Upper lobe of left lung (tissue), 6 donors: ENCODE data around the gene NRSN1. TPM values are rescaled to one million over a fixed set of nuclear protein-coding genes. Genes with fewer than 3 reads are reported as not detected.

ENCODE experiments used
- ATAC-seq, 2 donors: fragments of 200-7000 bp; cut with Tn5 transposase; one replicate each; pipeline ENCODE4 v1.9.1; 2022; ENCODE audit warnings: mild to moderate bottlenecking in 2 of 2, moderate library complexity in 2 of 2; ENCODE audit not compliant: low FRiP score in 2 of 2
- DNase-seq, 2 donors: peaks; one replicate each; pipeline ENCODE4 v3.0.0-alpha.2; 2019 to 2020
- H3K27ac ChIP-seq, 4 donors: fragments of 200-600 bp; sonication (generic); one replicate each; pipeline ENCODE4 v1.5.1; 2016 to 2019
- H3K27me3 ChIP-seq, 4 donors: fragments of 200-600 bp; sonication (generic); one replicate each; pipeline ENCODE4 v1.5.1; 2017 to 2019
- H3K36me3 ChIP-seq, 4 donors: fragments of 200-600 bp; sonication (generic); one replicate each; pipeline ENCODE4 v1.5.1; 2016 to 2019
- H3K4me1 ChIP-seq, 4 donors: fragments of 200-600 bp; sonication (generic); one replicate each; pipeline ENCODE4 v1.5.1; 2018 to 2019
- H3K4me3 ChIP-seq, 4 donors: fragments of 200-600 bp; sonication (generic); one replicate each; pipeline ENCODE4 v1.5.1; 2017 to 2019; ENCODE audit warnings: mild to moderate bottlenecking in 2 of 4, moderate library complexity in 1 of 4
- H3K9me3 ChIP-seq, 4 donors: fragments of 200-600 bp; sonication (generic); one replicate each; pipeline ENCODE4 v1.5.1; 2018 to 2019
- EP300 ChIP-seq, 4 donors: sonication (generic); formaldehyde crosslinking; IDR thresholded peaks; one replicate each; pipeline ENCODE4 v1.5.1; 2017; ENCODE audit warnings: antibody characterized with exemption in 4 of 4, control low read depth in 2 of 4
- POLR2A ChIP-seq, 4 donors: fragments of 450-650 bp; IDR thresholded peaks; one replicate each; pipeline ENCODE4 v1.5.1; 2016 to 2017; ENCODE audit warnings: antibody characterized with exemption in 4 of 4, mild to moderate bottlenecking in 2 of 4
- POLR2AphosphoS5 ChIP-seq, 2 donors: sonication (generic); formaldehyde crosslinking; IDR thresholded peaks; one replicate each; pipeline ENCODE4 v1.5.1; 2017; ENCODE audit warnings: antibody characterized with exemption in 2 of 2
- WGBS, 2 donors: methylation state at CpG; one replicate each; pipeline ENCODE4 v1.1.5; 2017 to 2018; 5-methylcytosine and 5-hydroxymethylcytosine counted together
- total RNA-seq, 6 donors: library from RNA; depleted of rRNA in 4 of 6; stranded (reverse); fragments of >200 nt in 4 of 6; gene quantifications; one replicate each; pipeline versions ENCODE4 v1.1.0 to v1.2.1, GENCODE V29; 2016 to 2021
- TF ChIP-seq, protein P1 (sequence below), 6 experiments: fragments of 450-650 bp in 4 of 6; fragments of 200-600 bp in 2 of 6; sonication (generic) in 2 of 6; IDR thresholded peaks; one replicate each; pipeline ENCODE4 v1.5.1; 2016 to 2019; ENCODE audit warnings: antibody characterized with exemption in 6 of 6
- donor health status: DM: no; HTN: no; CAD: no; lungs with moderate emphysema.
- donor health status: DM: no; HTN: yes; CAD: no; lungs with severe emphysema.

The NRSN1 gene, protein sequence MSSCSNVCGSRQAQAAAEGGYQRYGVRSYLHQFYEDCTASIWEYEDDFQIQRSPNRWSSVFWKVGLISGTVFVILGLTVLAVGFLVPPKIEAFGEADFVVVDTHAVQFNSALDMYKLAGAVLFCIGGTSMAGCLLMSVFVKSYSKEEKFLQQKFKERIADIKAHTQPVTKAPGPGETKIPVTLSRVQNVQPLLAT
- total RNA-seq: not detected

DNA sequence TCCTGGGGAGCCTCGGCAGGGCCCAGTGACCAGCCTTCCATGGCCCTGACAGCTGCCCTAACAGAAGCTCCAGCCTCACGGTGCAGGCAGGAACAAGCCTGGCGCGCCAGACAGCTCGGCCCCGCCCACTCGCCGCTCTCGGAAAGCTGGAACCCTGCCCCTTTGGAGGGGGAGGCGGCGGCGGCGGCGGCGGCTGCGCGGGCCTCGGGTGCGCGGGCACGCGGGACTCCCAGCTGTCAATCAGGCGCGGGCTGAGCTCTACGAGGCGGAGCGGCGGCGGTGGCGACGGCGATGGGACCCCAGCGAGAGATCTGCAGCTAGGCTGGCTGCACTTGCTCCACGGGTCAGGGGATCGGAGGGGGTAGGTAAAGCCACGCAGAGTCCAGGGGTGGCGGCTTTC, at the start of gene NRSN1:
NRSN1 (plus strand) TSS at position 236 of the 400 bp plus-strand sequence. CDS start 8,113 bp downstream, outside the sequence.
- no peak within 1 kb of the TSS for H3K4me3 ChIP-seq
- 2 to 4% methylated on average over 16 to 24 of the region's 37 CpGs for WGBS, 2 donors
- no peak for ATAC-seq

DNA sequence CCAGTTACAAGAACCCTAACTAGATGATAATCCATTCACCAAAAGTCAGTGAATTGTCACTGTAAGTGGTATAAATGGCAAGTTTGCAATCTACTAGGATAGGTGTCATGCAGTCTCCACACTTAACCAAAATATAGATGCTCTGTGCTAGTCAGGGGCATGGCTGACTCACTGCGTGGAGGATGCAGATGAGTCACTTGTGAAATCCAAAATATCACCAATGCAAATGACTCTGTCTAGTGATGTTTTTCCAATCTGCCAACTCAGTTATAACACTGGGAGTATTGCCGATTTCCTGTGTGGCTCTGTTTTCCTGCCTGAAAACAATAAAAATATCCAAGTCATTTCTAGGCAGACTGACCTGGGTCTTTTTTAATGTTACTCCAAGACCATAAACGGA, 47.8 kb upstream of the NRSN1 start:
- Histone ChIP-seq H3K4me1 (no peaks in the 10 kb centered on the region), H3K4me3 (no peak overlapping the region), H3K27ac (no peak overlapping the region), H3K36me3 (no peaks in the 10 kb centered on the region), H3K9me3 (peaks cover 0 to 6% (median 0%) of the 10 kb centered on the region in 4 donors), H3K27me3 (no peaks in the 10 kb centered on the region)
- WGBS, 2 donors: 85 to 92% methylated on average over 3 of the region's 3 CpGs
- ATAC-seq (no peak), DNase-seq (no peak)
- TF ChIP-seq, protein P1, sequence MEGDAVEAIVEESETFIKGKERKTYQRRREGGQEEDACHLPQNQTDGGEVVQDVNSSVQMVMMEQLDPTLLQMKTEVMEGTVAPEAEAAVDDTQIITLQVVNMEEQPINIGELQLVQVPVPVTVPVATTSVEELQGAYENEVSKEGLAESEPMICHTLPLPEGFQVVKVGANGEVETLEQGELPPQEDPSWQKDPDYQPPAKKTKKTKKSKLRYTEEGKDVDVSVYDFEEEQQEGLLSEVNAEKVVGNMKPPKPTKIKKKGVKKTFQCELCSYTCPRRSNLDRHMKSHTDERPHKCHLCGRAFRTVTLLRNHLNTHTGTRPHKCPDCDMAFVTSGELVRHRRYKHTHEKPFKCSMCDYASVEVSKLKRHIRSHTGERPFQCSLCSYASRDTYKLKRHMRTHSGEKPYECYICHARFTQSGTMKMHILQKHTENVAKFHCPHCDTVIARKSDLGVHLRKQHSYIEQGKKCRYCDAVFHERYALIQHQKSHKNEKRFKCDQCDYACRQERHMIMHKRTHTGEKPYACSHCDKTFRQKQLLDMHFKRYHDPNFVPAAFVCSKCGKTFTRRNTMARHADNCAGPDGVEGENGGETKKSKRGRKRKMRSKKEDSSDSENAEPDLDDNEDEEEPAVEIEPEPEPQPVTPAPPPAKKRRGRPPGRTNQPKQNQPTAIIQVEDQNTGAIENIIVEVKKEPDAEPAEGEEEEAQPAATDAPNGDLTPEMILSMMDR (IDR thresholded peaks at IDR 0.05): no peak
- no peak for TF ChIP-seq POLR2AphosphoS5 (IDR thresholded peaks at IDR 0.05)
- TF ChIP-seq POLR2A (IDR thresholded peaks at IDR 0.05): no peak
- TF ChIP-seq EP300 (IDR thresholded peaks at IDR 0.05): no peak

More for the DNA sequence above, at the start of gene NRSN1:
- TF ChIP-seq EP300 (IDR thresholded peaks at IDR 0.05): no peak
- no peak for TF ChIP-seq POLR2A (IDR thresholded peaks at IDR 0.05)
- TF ChIP-seq, protein P1 (IDR thresholded peaks at IDR 0.05): no peak
- no peak for TF ChIP-seq POLR2AphosphoS5 (IDR thresholded peaks at IDR 0.05)
- Histone ChIP-seq H3K27me3 (peaks cover 0 to 5% (median 0%) of the 10 kb centered on the region in 4 donors), H3K9me3 (no peaks in the 10 kb centered on the region), H3K27ac (no peak within 1 kb of the TSS), H3K36me3 (no peaks in the 10 kb centered on the region), H3K4me1 (peaks cover 0 to 7% (median 0%) of the 10 kb centered on the region in 4 donors)
- DNase-seq: peak in 1 of 2 donors; percentile 69

DNA sequence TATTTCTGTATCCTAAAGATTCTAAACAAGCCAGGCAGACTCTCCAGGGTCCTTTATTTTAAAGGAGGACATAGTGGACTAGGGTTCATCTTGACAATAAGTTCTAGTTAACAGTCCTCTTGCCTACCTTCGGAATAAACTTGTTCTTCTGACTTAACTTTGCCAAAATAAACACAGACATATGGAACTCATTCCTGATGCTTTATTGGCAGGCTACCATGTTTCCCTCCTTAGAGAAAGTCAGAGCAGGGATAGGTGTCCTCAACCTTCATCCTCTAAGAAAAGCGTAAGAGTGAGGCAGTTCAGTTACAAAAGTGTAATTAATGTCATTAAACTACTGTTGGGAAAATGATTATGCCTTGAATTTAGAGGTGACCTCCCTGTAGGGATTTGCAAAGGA, 46.9 kb upstream of the NRSN1 start:
- TF ChIP-seq, protein P1 (IDR thresholded peaks at IDR 0.05): no peak
- no peak for TF ChIP-seq EP300 (IDR thresholded peaks at IDR 0.05)
- no peak for TF ChIP-seq POLR2AphosphoS5 (IDR thresholded peaks at IDR 0.05)
- TF ChIP-seq POLR2A (IDR thresholded peaks at IDR 0.05): no peak
- Histone ChIP-seq H3K27me3 (no peaks in the 10 kb centered on the region), H3K4me1 (no peaks in the 10 kb centered on the region), H3K27ac (no peak overlapping the region), H3K36me3 (no peaks in the 10 kb centered on the region), H3K9me3 (peaks cover 0 to 6% (median 0%) of the 10 kb centered on the region in 4 donors), H3K4me3 (no peak overlapping the region)
- DNase-seq (no peak), ATAC-seq (no peak)
- 73 to 78% methylated on average over 2 of the region's 2 CpGs for WGBS, 2 donors

DNA sequence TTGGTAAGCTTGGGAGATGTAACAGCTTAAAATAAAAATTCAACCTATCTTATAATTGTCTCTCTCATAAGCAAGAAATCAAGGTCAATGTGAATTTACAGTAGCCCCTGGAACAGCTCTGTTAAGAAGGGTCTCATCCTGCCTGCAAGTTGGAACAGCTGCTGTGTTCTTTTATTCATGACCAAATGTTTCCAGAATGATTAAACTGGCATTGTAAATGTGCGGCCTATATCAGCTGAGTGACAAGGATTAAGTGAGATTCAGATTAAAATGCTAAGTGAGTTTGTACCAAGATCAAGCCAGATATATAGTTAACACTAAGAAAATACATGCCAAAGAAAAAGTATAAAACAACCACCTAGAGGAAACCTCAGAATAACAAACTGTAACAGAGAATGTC, 45.3 kb upstream of the NRSN1 start:
- peaks cover 0 to 6% (median 0%) of the 10 kb centered on the region in 4 donors for H3K9me3 ChIP-seq
- H3K27me3 ChIP-seq: no peaks in the 10 kb centered on the region
- TF ChIP-seq, protein P1 (IDR thresholded peaks at IDR 0.05): no peak
- TF ChIP-seq EP300 (IDR thresholded peaks at IDR 0.05): no peak
- no peak for TF ChIP-seq POLR2AphosphoS5 (IDR thresholded peaks at IDR 0.05)
- no peak for TF ChIP-seq POLR2A (IDR thresholded peaks at IDR 0.05)
- 68 to 89% methylated on average over 1 of the region's 1 CpG for WGBS, 2 donors
- no peaks in the 10 kb centered on the region for H3K4me1 ChIP-seq
- ATAC-seq (no peak), DNase-seq (no peak)
- H3K36me3 ChIP-seq: no peaks in the 10 kb centered on the region
- H3K4me3 ChIP-seq: no peak overlapping the region
- no peak overlapping the region for H3K27ac ChIP-seq

DNA sequence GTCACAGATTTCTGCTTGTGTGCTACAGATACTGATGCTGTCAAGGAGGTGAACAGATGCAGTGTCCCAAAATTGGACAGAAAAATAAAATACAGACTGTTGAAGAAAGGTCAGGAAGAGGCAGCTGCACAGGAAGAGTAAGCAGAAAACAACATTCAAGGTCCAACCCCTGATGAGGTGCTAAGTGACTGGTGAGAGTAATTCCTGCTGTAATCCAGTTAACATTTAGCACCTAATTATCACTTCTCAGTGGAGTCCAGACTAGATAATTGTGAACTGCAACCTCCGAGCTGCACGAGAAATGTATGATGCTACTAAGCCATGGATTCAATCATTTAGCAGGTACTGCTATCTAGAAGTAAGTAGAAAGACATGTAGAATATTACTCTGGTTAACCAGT, 36.3 kb upstream of the NRSN1 start:
- H3K4me3 ChIP-seq: no peak overlapping the region
- H3K27me3 ChIP-seq: no peaks in the 10 kb centered on the region
- H3K36me3 ChIP-seq: no peaks in the 10 kb centered on the region
- no peak overlapping the region for H3K27ac ChIP-seq
- H3K9me3 ChIP-seq: no peaks in the 10 kb centered on the region
- TF ChIP-seq POLR2AphosphoS5 (IDR thresholded peaks at IDR 0.05): no peak
- TF ChIP-seq, protein P1 (IDR thresholded peaks at IDR 0.05): no peak
- no peak for TF ChIP-seq EP300 (IDR thresholded peaks at IDR 0.05)
- TF ChIP-seq POLR2A (IDR thresholded peaks at IDR 0.05): no peak
- no peak for DNase-seq
- 45 to 59% methylated on average over 2 of the region's 2 CpGs for WGBS, 2 donors
- H3K4me1 ChIP-seq: no peaks in the 10 kb centered on the region
- ATAC-seq: no peak
